HepG2 (cell line): ENCODE data around the gene CFAP99. TPM values are rescaled to one million over a fixed set of nuclear protein-coding genes. Genes with fewer than 3 reads are reported as not detected.

Experiments used
- ATAC-seq: fragments of 200-7000 bp; cut with Tn5 transposase; 3 replicates; pipeline ENCODE4 v1.9.1; 2020; ENCODE audit warnings: mild to moderate bottlenecking, moderate library complexity
- BruUV-seq: library from RNA; stranded (reverse); fragments of 400-500 nt; replicated peaks from 2 replicates; lab custom pipeline; 2021; lab: Mats Ljungman, UMichigan
- CTCF ChIA-PET: fragments of 300-600 bp; formaldehyde crosslinking; extraction: SDS; loops from one replicate; lab custom pipeline; 2021; ENCODE audit warnings: low total read pairs, inconsistent platforms, low intra/inter-chr PET ratio; lab: Yijun Ruan, JAX
- POLR2A ChIA-PET: fragments of 350-600 bp; sonication (Branson Sonifier 250); formaldehyde crosslinking; loops from one replicate; lab custom pipeline; 2020; ENCODE audit warnings: antibody characterized with exemption, inconsistent platforms; lab: Yijun Ruan, JAX
- DNase-seq: peaks from one replicate; pipeline ENCODE4 v3.0.0-alpha.2; 2015; ENCODE audit warnings: low spot score
- FAIRE-seq: peaks from 3 replicates; lab custom pipeline; 2011; peaks lifted over from hg19 to GRCh38; lab: Jason Lieb, UNC
- H2AFZ ChIP-seq: one replicate; pipeline ENCODE4 v1.6.1; 2011; ENCODE audit warnings: low read length, inconsistent platforms
- H3K27ac ChIP-seq: fragments of 300-600 bp; 3 replicates; pipeline ENCODE4 v1.8.0; 2011; ENCODE audit warnings: mixed run types, mild to moderate bottlenecking, mixed read lengths, low read length, inconsistent platforms; ENCODE audit not compliant: insufficient read depth; ENCODE audit errors: extremely low read length
- H3K27me3 ChIP-seq, 2 experiments: fragments of 200-600 bp in 1 of 2; 2 replicates in 1 of 2; 3 replicates in 1 of 2; pipeline versions ENCODE4 v1.6.0 to v1.8.0; 2011; ENCODE audit warnings: low read length in 2 of 2, mild to moderate bottlenecking in 2 of 2, moderate library complexity in 2 of 2, inconsistent platforms in 1 of 2; ENCODE audit not compliant: insufficient read depth in 2 of 2, control insufficient read depth in 1 of 2
- H3K36me3 ChIP-seq, 2 experiments: fragments of 200-600 bp in 1 of 2; replicated peaks in 1 of 2; 2 replicates in 1 of 2; 3 replicates in 1 of 2; pipeline versions ENCODE4 v1.5.1 to v1.8.0; 2011; ENCODE audit warnings: low read length in 2 of 2, inconsistent platforms in 1 of 2; ENCODE audit not compliant: insufficient read depth in 2 of 2, control insufficient read depth in 1 of 2
- H3K4me1 ChIP-seq: 2 replicates; pipeline ENCODE4 v1.5.1; 2012; ENCODE audit warnings: low read length, inconsistent platforms; ENCODE audit not compliant: insufficient read depth
- H3K4me2 ChIP-seq: 2 replicates; pipeline ENCODE4 v1.6.0; 2011; ENCODE audit warnings: low read depth, low read length, inconsistent platforms
- H3K4me3 ChIP-seq, 3 experiments: fragments of 200-600 bp in 1 of 3; sonication (generic), shearing (Covaris generic) in 1 of 3; replicated peaks in 1 of 3; 2 replicates each; pipeline ENCODE4 v1.5.1; 2011 to 2016; ENCODE audit warnings: low read length in 3 of 3, inconsistent platforms in 2 of 3, low read depth in 2 of 3, mild to moderate bottlenecking in 2 of 3, control low read depth in 1 of 3, mixed read lengths in 1 of 3; ENCODE audit not compliant: insufficient read depth in 1 of 3
- H3K79me2 ChIP-seq: one replicate; pipeline ENCODE4 v1.6.1; 2011; ENCODE audit warnings: low read length, inconsistent platforms; ENCODE audit not compliant: insufficient read depth
- H3K9ac ChIP-seq: 2 replicates; pipeline ENCODE4 v1.6.0; 2011; ENCODE audit warnings: mild to moderate bottlenecking, low read depth, low read length, inconsistent platforms; ENCODE audit not compliant: insufficient read depth
- H3K9me3 ChIP-seq: 2 replicates; pipeline ENCODE4 v1.5.1; 2012; ENCODE audit warnings: mild to moderate bottlenecking, low read length
- H4K20me1 ChIP-seq: 2 replicates; pipeline ENCODE4 v1.6.0; 2011; ENCODE audit warnings: inconsistent platforms, mild to moderate bottlenecking, low read length, moderate library complexity; ENCODE audit not compliant: insufficient read depth
- ERF ChIP-seq: IDR thresholded peaks from 2 replicates; pipeline ENCODE4 v1.6.1; 2018; ENCODE audit warnings: missing biosample characterization, missing genetic modification reagents
- SMARCC2 ChIP-seq: fragments of 450-650 bp; IDR thresholded peaks from 2 replicates; pipeline ENCODE4 v1.6.1; 2017; ENCODE audit warnings: antibody characterized with exemption, mild to moderate bottlenecking
- ZNF24 ChIP-seq: fragments of 450-650 bp; IDR thresholded peaks from 2 replicates; pipeline ENCODE4 v1.6.1; 2017; ENCODE audit warnings: antibody characterized with exemption, mild to moderate bottlenecking
- ZNF737 ChIP-seq: sonication (generic); formaldehyde crosslinking; IDR thresholded peaks from 2 replicates; pipeline ENCODE4 v1.5.0; 2020; ENCODE audit warnings: missing genetic modification reagents, mild to moderate bottlenecking, borderline replicate concordance
- ZNF792 ChIP-seq: IDR thresholded peaks from 2 replicates; pipeline ENCODE4 v1.6.1; 2016
- WGBS: methylation state at CpG from one replicate; pipeline ENCODE4 v1.1.6; 2017; ENCODE audit warnings: low lambda C conversion rate; 5-methylcytosine and 5-hydroxymethylcytosine counted together
- in situ Hi-C: cut with HindIII; loops from 2 replicates; pipeline ENCODE4 v1.10.0; 2017; ENCODE audit warnings: low pct_unique_long_range_greater_than_20kb; ENCODE audit not compliant: extremely low pct_ligation_motif_present
- intact Hi-C: fragments of 100-400 bp; cut with micrococcal nuclease; formaldehyde crosslinking; loops from one replicate; pipeline ENCODE4 v1.10.0; 2022; ENCODE audit not compliant: unreplicated experiment
- polyA plus RNA-seq, 8 experiments: library from polyadenylated mRNA; depleted of rRNA in 3 of 8; stranded (reverse) in 7 of 8; unstranded in 1 of 8; fragments of >200 nt; fragmentation: Illumina TruSeq in 4 of 8; extraction: Trizol in 4 of 8; gene quantifications; 2 replicates each; pipeline versions ENCODE4 v1.2.1 to v1.2.3, GENCODE V29; 2011 to 2016; ENCODE audit warnings: low read depth in 4 of 8, missing spikeins in 1 of 8, mixed read lengths in 1 of 8; ENCODE audit not compliant: insufficient read depth in 1 of 8
- total RNA-seq, 5 experiments: library from RNA; depleted of rRNA; stranded (reverse); fragments of >200 nt; fragmentation: Illumina TruSeq; extraction: Trizol; gene quantifications; 2 replicates each; pipeline ENCODE4 v1.2.3, GENCODE V29; 2016; ENCODE audit warnings: low read depth in 1 of 5
- TF ChIP-seq, protein P1 (sequence below): sonication (generic); formaldehyde crosslinking; IDR thresholded peaks from 2 replicates; pipeline ENCODE4 v1.4.0; 2020; ENCODE audit warnings: missing genetic modification reagents
- TF ChIP-seq, protein P2 (sequence below): sonication (generic); formaldehyde crosslinking; IDR thresholded peaks from 2 replicates; pipeline ENCODE4 v1.4.0; 2020; ENCODE audit warnings: missing genetic modification reagents, borderline replicate concordance

CFAP99 gene
- total and polyA plus RNA-seq, 2 of the 13 experiments (the other 11 are each of a cell fraction or from before 2014, with no cell fraction given) = not detected

DNA sequence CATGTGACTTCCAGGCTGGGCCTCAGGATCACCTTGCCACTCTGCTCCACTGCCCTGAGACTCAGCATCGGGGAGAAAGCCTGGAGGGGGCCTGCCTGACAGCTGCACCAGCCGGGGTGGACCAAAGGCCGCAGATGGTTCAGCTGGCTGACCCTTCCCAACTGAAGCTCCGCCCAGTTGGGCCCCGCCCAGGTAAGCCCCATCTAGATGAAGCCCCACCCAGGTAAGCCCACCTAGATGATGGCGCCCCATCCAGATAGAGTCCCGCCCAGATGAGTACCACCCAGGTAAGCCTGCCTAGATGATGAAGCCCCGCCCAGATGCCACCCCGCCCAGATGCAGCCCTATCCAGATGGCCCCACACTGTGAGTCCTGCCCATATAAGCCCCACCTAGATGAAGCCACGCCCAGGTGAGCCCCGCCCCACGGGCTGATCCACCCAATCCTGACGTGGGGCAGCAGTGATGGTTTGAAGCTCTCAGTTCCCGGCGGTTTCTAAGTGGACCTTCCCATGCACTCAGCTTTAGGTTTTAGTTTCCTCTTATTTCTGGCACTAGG lies 10.3 kb upstream of the CFAP99 start:
- Histone ChIP-seq H3K27me3 (peaks cover 2 to 36% of the 10 kb centered on the region in 2 experiments), H3K4me1 (peaks cover 24% of the 10 kb centered on the region), H3K4me2 (no peak overlapping the region), H2AFZ (no peak overlapping the region), H3K27ac (no peak overlapping the region), H3K36me3 (no peaks in the 10 kb centered on the region), H3K79me2 (no peaks in the 10 kb centered on the region), H4K20me1 (no peaks in the 10 kb centered on the region), H3K4me3 (no peak overlapping the region), H3K9me3 (no peaks in the 10 kb centered on the region), H3K9ac (no peak overlapping the region)
- ATAC-seq (no peak), DNase-seq (no peak), FAIRE-seq (no peak)
- TF ChIP-seq ZNF737 (CRISPR knock-in tag) = no peak
- TF ChIP-seq, protein P1, sequence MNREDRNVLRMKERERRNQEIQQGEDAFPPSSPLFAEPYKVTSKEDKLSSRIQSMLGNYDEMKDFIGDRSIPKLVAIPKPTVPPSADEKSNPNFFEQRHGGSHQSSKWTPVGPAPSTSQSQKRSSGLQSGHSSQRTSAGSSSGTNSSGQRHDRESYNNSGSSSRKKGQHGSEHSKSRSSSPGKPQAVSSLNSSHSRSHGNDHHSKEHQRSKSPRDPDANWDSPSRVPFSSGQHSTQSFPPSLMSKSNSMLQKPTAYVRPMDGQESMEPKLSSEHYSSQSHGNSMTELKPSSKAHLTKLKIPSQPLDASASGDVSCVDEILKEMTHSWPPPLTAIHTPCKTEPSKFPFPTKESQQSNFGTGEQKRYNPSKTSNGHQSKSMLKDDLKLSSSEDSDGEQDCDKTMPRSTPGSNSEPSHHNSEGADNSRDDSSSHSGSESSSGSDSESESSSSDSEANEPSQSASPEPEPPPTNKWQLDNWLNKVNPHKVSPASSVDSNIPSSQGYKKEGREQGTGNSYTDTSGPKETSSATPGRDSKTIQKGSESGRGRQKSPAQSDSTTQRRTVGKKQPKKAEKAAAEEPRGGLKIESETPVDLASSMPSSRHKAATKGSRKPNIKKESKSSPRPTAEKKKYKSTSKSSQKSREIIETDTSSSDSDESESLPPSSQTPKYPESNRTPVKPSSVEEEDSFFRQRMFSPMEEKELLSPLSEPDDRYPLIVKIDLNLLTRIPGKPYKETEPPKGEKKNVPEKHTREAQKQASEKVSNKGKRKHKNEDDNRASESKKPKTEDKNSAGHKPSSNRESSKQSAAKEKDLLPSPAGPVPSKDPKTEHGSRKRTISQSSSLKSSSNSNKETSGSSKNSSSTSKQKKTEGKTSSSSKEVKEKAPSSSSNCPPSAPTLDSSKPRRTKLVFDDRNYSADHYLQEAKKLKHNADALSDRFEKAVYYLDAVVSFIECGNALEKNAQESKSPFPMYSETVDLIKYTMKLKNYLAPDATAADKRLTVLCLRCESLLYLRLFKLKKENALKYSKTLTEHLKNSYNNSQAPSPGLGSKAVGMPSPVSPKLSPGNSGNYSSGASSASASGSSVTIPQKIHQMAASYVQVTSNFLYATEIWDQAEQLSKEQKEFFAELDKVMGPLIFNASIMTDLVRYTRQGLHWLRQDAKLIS (CRISPR knock-in tag) = no peak
- TF ChIP-seq ZNF24 = no peak
- no peak for TF ChIP-seq ZNF792
- no peak for TF ChIP-seq SMARCC2
- no peak for TF ChIP-seq ERF
- TF ChIP-seq, protein P2, sequence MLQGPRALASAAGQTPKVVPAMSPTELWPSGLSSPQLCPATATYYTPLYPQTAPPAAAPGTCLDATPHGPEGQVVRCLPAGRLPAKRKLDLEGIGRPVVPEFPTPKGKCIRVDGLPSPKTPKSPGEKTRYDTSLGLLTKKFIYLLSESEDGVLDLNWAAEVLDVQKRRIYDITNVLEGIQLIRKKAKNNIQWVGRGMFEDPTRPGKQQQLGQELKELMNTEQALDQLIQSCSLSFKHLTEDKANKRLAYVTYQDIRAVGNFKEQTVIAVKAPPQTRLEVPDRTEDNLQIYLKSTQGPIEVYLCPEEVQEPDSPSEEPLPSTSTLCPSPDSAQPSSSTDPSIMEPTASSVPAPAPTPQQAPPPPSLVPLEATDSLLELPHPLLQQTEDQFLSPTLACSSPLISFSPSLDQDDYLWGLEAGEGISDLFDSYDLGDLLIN (CRISPR knock-in tag) = no peak
- CTCF ChIA-PET = no interaction called here
- POLR2A ChIA-PET = no interaction called here
- no TSS peak for BruUV-seq
- in situ Hi-C loops (no loop called here), intact Hi-C loops (no loop called here)
- 61% methylated on average over 6 of the region's 15 CpGs for WGBS
